K562 (cell line): ENCODE data around the gene MS4A2. TPM values are rescaled to one million over a fixed set of nuclear protein-coding genes. Genes with fewer than 3 reads are reported as not detected.

Experiments used
- DIDO1 ChIP-seq: fragments of 450-650 bp; IDR thresholded peaks from 2 replicates; pipeline ENCODE4 v1.6.1; 2016; ENCODE audit warnings: low read depth, missing biosample characterization, missing genetic modification characterization
- ETV5 ChIP-seq: sonication (generic); formaldehyde crosslinking; IDR thresholded peaks from 2 replicates; pipeline ENCODE4 v1.4.0; 2020; ENCODE audit warnings: low read depth, mild to moderate bottlenecking, missing genetic modification reagents
- HNRNPL ChIP-seq: fragments of 200-400 bp; formaldehyde crosslinking; IDR thresholded peaks from 2 replicates; pipeline ENCODE4 v1.6.1; 2017; ENCODE audit warnings: low read depth, mild to moderate bottlenecking, low read length
- RUNX1 ChIP-seq: sonication (generic); IDR thresholded peaks from 2 replicates; pipeline ENCODE4 v1.6.1; 2016; ENCODE audit warnings: antibody characterized with exemption, low read depth
- SIX5 ChIP-seq, 2 experiments: IDR thresholded peaks; 2 replicates each; pipeline ENCODE4 v1.6.1; 2011; ENCODE audit warnings: low read length in 2 of 2, borderline replicate concordance in 1 of 2, low read depth in 1 of 2, mild to moderate bottlenecking in 1 of 2, moderate library complexity in 1 of 2; ENCODE audit not compliant: insufficient read depth in 1 of 2
- TCF7L2 ChIP-seq: fragments of 150-350 bp; IDR thresholded peaks from 2 replicates; pipeline ENCODE4 v1.6.1; 2016; ENCODE audit warnings: low read depth, mild to moderate bottlenecking, low read length, moderate library complexity
- TFAM ChIP-seq: fragments of 250-450 bp; sonication (Bioruptor Pico); conservative IDR thresholded peaks from 2 replicates; pipeline ENCODE4 v1.5.0; 2021; ENCODE audit warnings: mild to moderate bottlenecking, moderate library complexity
- XRCC4 ChIP-seq: IDR thresholded peaks from one replicate; pipeline ENCODE4 v1.6.1; 2011; ENCODE audit not compliant: insufficient read depth, insufficient read length; ENCODE audit errors: extremely low read depth
- ZFX ChIP-seq: sonication (generic); formaldehyde crosslinking; IDR thresholded peaks from 2 replicates; pipeline ENCODE4 v1.8.0; 2022; ENCODE audit warnings: mild to moderate bottlenecking, missing genetic modification reagents, moderate library complexity
- ZNF174 ChIP-seq: fragments of 250-450 bp; sonication (Bioruptor Pico); IDR thresholded peaks from 2 replicates; pipeline ENCODE4 v1.4.0; 2020; ENCODE audit warnings: mild to moderate bottlenecking
- ZNF217 ChIP-seq: sonication (generic); formaldehyde crosslinking; IDR thresholded peaks from 2 replicates; pipeline ENCODE4 v1.8.0; 2022; ENCODE audit warnings: mild to moderate bottlenecking, missing genetic modification reagents
- ZNF408 ChIP-seq: fragments of 250-450 bp; sonication (Bioruptor Pico); IDR thresholded peaks from 2 replicates; pipeline ENCODE4 v1.4.0; 2020; ENCODE audit warnings: low read depth, mild to moderate bottlenecking, moderate library complexity
- ZNF695 ChIP-seq: fragments of 450-650 bp; formaldehyde crosslinking; IDR thresholded peaks from 2 replicates; pipeline ENCODE4 v1.4.0; 2020; ENCODE audit warnings: mild to moderate bottlenecking, moderate library complexity
- polyA plus RNA-seq, 8 experiments: library from polyadenylated mRNA; depleted of rRNA in 4 of 8; stranded (reverse) in 5 of 8; unstranded in 3 of 8; fragments of >200 nt; fragmentation: Nextera tagmentation in 2 of 8; fragmentation: Illumina TruSeq in 1 of 8; extraction: Ambion mirVana in 2 of 8; extraction: Trizol in 1 of 8; gene quantifications; 2 replicates each; pipeline versions ENCODE4 v1.2.1 to v1.2.3, GENCODE V29; 2011 to 2014; ENCODE audit warnings: inconsistent platforms in 1 of 8, missing spikeins in 1 of 8
- total RNA-seq, 7 experiments: library from RNA; depleted of rRNA in 6 of 7; stranded (reverse); fragments of >200 nt in 6 of 7; fragmentation: Illumina TruSeq in 2 of 7; extraction: Trizol in 2 of 7; gene quantifications; 2 replicates each; pipeline versions ENCODE4 v1.2.1 to v1.2.3, GENCODE V29; 2011 to 2021; ENCODE audit warnings: low replicate concordance in 1 of 7
- TF ChIP-seq, protein P1 (sequence below), 2 experiments: IDR thresholded peaks; 2 replicates each; pipeline ENCODE4 v1.6.1; 2012; ENCODE audit warnings: improper control_type of control experiment in 2 of 2, low read depth in 2 of 2, low read length in 2 of 2, borderline replicate concordance in 1 of 2
- TF ChIP-seq, protein P2 (sequence below), 2 experiments: IDR thresholded peaks in 1 of 2; conservative IDR thresholded peaks in 1 of 2; 2 replicates each; pipeline ENCODE4 v1.6.1; 2016; ENCODE audit warnings: low read depth in 2 of 2, mild to moderate bottlenecking in 1 of 2, missing compliant biosample characterization in 1 of 2, missing genetic modification characterization in 1 of 2, moderate library complexity in 1 of 2
- TF ChIP-seq, protein P3 (sequence below): fragments of 250-450 bp; sonication (Bioruptor Pico); IDR thresholded peaks from 2 replicates; pipeline ENCODE4 v1.5.0; 2021

MS4A2 gene
- total and polyA plus RNA-seq, 9 of the 15 experiments (the other 6 are each of a cell fraction or from before 2014, with no cell fraction given) = 0.06 to 5.7 (median 0.86) TPM

DNA sequence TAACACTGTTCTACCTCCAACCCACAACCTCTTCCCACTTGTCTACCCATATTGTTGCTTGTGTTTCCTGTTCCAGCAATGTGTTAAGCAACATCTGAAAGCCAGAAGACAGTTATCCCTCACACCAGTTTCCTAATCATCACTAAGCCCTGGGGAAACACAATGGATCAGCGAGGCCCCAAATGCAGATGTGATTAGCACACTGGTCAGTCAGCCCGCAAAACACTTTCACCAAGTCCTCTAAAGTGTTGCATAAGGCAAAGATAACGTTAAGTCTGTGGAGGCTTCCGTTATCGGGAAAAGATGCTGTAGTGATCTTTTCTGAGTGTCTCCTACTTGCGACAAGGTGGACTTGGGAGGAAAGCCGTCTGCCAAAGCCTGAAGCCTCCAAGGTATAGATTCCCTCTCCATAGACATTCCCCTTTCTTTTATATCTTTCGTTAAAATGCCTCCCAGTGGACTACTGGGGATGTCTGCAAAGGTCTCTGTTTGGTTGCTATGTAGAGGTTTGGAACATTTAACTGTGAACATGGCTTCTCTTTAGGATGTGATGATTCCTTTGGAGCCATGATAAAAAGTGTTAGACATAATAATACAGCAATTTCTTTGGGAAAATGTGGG is 32.0 kb upstream of the MS4A2 start, which contains the start of gene MS4A3 (continued):
- TF ChIP-seq, protein P1, sequence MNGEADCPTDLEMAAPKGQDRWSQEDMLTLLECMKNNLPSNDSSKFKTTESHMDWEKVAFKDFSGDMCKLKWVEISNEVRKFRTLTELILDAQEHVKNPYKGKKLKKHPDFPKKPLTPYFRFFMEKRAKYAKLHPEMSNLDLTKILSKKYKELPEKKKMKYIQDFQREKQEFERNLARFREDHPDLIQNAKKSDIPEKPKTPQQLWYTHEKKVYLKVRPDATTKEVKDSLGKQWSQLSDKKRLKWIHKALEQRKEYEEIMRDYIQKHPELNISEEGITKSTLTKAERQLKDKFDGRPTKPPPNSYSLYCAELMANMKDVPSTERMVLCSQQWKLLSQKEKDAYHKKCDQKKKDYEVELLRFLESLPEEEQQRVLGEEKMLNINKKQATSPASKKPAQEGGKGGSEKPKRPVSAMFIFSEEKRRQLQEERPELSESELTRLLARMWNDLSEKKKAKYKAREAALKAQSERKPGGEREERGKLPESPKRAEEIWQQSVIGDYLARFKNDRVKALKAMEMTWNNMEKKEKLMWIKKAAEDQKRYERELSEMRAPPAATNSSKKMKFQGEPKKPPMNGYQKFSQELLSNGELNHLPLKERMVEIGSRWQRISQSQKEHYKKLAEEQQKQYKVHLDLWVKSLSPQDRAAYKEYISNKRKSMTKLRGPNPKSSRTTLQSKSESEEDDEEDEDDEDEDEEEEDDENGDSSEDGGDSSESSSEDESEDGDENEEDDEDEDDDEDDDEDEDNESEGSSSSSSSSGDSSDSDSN (IDR thresholded peaks at IDR 0.05; ENCODE audit: borderline replicate concordance in 1 of 2, low read depth in 2 of 2, low read length in 2 of 2) = no peak
- TF ChIP-seq RUNX1 (0 out of 2 replicates have a peak, but pooled peaks have one; percentile 15), SIX5 (IDR thresholded peaks at IDR 0.05; ENCODE audit: borderline replicate concordance in 1 of 2, insufficient read depth in 1 of 2, low read depth in 1 of 2, low read length in 2 of 2) (no peak), DIDO1 (tag) (no peak), XRCC4 (no peak), HNRNPL (no peak), ZNF174 (no peak), TCF7L2 (no peak), ZNF217 (CRISPR knock-in tag) (no peak), ZFX (CRISPR knock-in tag) (no peak), ZNF408 (CRISPR knock-in tag) (no peak), TFAM (no peak), ZNF695 (CRISPR knock-in tag) (no peak), ETV5 (0 out of 2 replicates have a peak, but pooled peaks have one; percentile 61)
- TF ChIP-seq, protein P2, sequence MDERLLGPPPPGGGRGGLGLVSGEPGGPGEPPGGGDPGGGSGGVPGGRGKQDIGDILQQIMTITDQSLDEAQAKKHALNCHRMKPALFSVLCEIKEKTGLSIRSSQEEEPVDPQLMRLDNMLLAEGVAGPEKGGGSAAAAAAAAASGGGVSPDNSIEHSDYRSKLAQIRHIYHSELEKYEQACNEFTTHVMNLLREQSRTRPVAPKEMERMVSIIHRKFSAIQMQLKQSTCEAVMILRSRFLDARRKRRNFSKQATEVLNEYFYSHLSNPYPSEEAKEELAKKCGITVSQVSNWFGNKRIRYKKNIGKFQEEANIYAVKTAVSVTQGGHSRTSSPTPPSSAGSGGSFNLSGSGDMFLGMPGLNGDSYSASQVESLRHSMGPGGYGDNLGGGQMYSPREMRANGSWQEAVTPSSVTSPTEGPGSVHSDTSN (CRISPR knock-in tag; IDR thresholded peaks at IDR 0.05; ENCODE audit: low read depth) = no peak
- TF ChIP-seq, protein P2 (tag; conservative IDR thresholded peaks at IDR 0.05; ENCODE audit: low read depth) = no peak
- TF ChIP-seq, protein P3, sequence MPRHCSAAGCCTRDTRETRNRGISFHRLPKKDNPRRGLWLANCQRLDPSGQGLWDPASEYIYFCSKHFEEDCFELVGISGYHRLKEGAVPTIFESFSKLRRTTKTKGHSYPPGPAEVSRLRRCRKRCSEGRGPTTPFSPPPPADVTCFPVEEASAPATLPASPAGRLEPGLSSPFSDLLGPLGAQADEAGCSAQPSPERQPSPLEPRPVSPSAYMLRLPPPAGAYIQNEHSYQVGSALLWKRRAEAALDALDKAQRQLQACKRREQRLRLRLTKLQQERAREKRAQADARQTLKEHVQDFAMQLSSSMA (CRISPR knock-in tag) = no peak
